Kidney epithelial cell (primary cell): ENCODE data around the gene PLIN4. TPM values are rescaled to one million over a fixed set of nuclear protein-coding genes. Genes with fewer than 3 reads are reported as not detected.

ENCODE experiments used
- DNase-seq: peaks from one replicate; pipeline ENCODE4 v3.0.0-alpha.2; 2010; ENCODE audit warnings: low read depth
- H3K27me3 ChIP-seq: 2 replicates; pipeline ENCODE4 v1.6.0; 2011; ENCODE audit warnings: low read length; ENCODE audit not compliant: control insufficient read depth, insufficient read depth
- H3K36me3 ChIP-seq: 2 replicates; pipeline ENCODE4 v1.5.1; 2011; ENCODE audit warnings: low read length; ENCODE audit not compliant: control insufficient read depth, insufficient read depth
- H3K4me3 ChIP-seq: 2 replicates; pipeline ENCODE4 v1.5.1; 2011; ENCODE audit warnings: low read depth, mild to moderate bottlenecking, control low read depth, low read length
- total RNA-seq: library from RNA; depleted of rRNA; stranded (reverse); fragments of >200 nt; gene quantifications from 2 replicates; pipeline ENCODE4 v1.2.3, GENCODE V29; 2015
- TF ChIP-seq, protein P1 (sequence below): IDR thresholded peaks from 2 replicates; pipeline ENCODE4 v1.5.1; 2011; ENCODE audit warnings: mild to moderate bottlenecking, moderate library complexity, low read length, control low read depth, inconsistent platforms; ENCODE audit not compliant: insufficient read depth, poor library complexity, severe bottlenecking

The PLIN4 gene
- total RNA-seq, 1 donor from 2014 or later = 0.04 TPM

DNA sequence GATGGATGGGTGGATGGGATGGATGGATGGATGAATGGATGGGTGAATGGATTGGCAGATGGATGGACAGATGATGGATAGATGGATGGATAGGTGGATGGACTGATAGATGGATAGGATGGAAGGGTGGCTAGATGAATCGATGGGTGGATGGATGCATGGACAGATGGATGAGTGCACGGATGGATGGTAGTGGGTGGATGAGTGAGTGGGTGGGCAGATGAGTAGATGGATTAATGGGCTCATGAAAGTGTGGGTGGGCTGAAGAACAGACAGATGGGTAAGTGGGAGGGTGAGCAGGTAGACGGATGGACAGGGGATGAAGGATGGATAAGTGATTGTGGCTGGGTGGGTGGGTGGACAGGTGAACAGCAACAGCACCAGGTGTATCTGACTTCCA, 35.5 kb upstream of the PLIN4 start:
- no peak for DNase-seq
- H3K27me3 ChIP-seq = peaks cover 2% of the 10 kb centered on the region
- TF ChIP-seq, protein P1, sequence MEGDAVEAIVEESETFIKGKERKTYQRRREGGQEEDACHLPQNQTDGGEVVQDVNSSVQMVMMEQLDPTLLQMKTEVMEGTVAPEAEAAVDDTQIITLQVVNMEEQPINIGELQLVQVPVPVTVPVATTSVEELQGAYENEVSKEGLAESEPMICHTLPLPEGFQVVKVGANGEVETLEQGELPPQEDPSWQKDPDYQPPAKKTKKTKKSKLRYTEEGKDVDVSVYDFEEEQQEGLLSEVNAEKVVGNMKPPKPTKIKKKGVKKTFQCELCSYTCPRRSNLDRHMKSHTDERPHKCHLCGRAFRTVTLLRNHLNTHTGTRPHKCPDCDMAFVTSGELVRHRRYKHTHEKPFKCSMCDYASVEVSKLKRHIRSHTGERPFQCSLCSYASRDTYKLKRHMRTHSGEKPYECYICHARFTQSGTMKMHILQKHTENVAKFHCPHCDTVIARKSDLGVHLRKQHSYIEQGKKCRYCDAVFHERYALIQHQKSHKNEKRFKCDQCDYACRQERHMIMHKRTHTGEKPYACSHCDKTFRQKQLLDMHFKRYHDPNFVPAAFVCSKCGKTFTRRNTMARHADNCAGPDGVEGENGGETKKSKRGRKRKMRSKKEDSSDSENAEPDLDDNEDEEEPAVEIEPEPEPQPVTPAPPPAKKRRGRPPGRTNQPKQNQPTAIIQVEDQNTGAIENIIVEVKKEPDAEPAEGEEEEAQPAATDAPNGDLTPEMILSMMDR = no peak
- H3K36me3 ChIP-seq = no peaks in the 10 kb centered on the region
- H3K4me3 ChIP-seq = no peak overlapping the region

DNA sequence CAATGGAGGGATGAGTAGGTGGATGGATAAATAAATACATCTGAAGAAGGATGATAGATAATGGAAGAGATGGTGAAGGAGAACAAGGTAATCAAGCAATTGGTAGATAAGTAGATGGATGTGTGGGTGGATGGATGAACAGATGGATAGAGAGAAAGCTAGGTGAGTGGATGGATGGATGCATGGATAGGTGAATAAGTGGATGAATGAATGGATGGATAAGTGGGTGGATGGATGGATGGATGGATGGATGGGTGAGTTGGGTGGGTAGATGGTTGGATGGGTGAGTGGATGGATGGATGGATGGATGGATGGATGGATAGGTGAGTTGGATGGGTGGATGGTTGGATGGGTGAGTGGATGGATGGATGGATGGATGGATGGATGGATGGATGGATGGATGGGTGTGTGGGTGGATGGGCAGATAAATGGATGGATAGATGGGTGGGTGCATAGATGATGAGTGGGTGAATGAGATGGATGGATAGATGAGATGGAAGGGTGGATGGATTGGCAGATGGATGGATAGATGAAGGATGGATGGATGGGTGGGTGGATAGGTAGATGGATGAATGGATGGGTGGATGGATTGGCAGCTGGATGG, 34.9 kb upstream of the PLIN4 start:
- TF ChIP-seq, protein P1 = no peak
- no peak overlapping the region for H3K4me3 ChIP-seq
- H3K27me3 ChIP-seq = peaks cover 2% of the 10 kb centered on the region
- H3K36me3 ChIP-seq = no peaks in the 10 kb centered on the region
- DNase-seq = no peak

DNA sequence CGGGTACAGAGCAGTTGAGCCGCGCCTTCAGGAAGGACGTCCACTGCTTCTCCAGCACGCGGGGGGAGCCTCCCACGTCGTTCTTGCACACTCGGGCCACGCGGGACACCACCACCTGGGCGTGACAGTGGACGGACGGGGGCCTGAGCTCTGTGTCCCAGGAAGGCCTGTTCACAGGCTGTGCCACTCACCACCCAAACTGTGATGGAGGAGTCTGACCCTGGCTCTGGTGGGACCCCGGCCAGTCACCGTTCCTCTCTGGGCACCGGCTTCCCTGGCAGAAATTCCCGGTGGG, 34.2 kb upstream of the PLIN4 start:
- Histone ChIP-seq H3K4me3 (no peak overlapping the region), H3K36me3 (no peaks in the 10 kb centered on the region), H3K27me3 (peaks cover 2% of the 10 kb centered on the region)
- DNase-seq = no peak
- TF ChIP-seq, protein P1 = no peak

DNA sequence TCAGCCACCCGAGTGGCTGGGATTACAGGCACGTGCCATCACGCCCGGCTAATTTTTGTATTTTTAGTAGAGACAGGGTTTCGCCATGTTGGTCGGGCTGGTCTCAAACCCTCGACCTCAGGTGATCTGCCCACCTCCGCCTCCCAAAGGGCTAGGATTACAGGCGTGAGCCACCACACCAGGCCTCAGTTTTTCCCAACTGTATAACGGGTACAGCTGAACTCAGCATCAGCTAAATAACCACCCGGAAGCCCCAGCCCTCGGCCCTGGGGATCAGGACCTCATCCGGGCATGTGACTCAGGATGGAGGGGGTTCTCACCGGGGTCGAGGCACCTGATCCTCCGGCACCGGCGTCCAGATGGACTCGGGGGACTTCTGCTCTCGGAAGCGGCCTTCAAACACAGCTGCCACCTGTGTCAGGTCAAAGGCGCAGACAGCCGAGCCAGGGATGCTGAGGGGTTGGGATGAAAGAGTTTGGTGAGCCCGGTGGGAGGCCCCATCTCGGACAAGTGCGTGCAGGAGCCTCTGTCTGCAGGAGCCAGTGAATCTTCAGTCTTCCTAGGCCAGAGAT, 32.3 kb upstream of the PLIN4 start:
- no peaks in the 10 kb centered on the region for H3K36me3 ChIP-seq
- DNase-seq = no peak
- H3K4me3 ChIP-seq = no peak overlapping the region
- peaks cover 2% of the 10 kb centered on the region for H3K27me3 ChIP-seq
- TF ChIP-seq, protein P1 = no peak

DNA sequence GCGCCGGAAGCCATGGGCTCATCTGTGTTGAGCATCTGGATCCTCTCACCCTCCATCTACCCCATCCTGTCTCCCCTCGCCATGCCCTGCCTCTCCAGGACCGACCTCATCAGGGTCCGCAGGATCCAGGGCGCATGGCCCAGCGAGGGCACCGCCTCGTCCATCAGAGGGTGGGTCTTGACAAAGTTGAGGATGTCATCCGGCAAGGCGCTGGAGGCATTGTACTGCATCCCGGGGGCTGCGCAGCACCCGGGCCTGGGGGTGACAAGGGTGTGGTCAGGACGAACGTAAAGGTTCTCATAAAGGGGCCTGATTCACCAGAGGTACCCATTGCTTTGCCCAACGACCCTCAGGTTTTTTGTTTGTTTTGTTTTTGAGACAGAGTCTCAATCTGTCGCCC, 31.7 kb upstream of the PLIN4 start:
- no peak for DNase-seq
- Histone ChIP-seq H3K36me3 (no peaks in the 10 kb centered on the region), H3K4me3 (no peak overlapping the region), H3K27me3 (peaks cover 2% of the 10 kb centered on the region)
- TF ChIP-seq, protein P1 = no peak

DNA sequence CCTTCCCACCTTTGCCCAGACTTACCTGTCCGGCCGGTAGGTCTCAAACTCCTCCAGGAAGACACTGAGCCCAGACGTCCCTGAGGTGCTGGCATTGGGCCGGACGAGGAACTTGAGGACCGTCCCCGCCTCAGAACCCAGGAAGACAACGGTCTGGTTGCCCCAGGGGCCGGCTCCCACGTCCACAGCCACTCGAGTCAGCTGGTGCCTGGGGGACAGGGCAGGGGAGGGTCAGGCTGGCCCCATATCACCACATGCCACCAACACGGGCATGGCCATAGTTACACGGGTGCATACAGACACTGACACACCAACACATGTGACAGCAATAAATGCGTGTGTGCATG, 29.9 kb upstream of the PLIN4 start:
- TF ChIP-seq, protein P1 = no peak
- no peaks in the 10 kb centered on the region for H3K27me3 ChIP-seq
- H3K36me3 ChIP-seq = no peaks in the 10 kb centered on the region
- no peak for DNase-seq
- no peak overlapping the region for H3K4me3 ChIP-seq
